ENCODE data around the gene PIGV. TPM values are rescaled to one million over a fixed set of nuclear protein-coding genes. Genes with fewer than 3 reads are reported as not detected.

Gene PIGV
- total RNA-seq, 1 experiment from 2014 or later = 13.2 TPM

- CTCF ChIA-PET = no interaction called here
- ATAC-seq (no peak), DNase-seq (ENCODE audit: low read depth, low spot score) (no peak)
- intact Hi-C loops (cut with micrococcal nuclease) = no loop called here
- POLR2A ChIA-PET = no interaction called here
- Histone ChIP-seq H3K27ac (ENCODE audit: low read depth, low read length) (no peak overlapping the region), H3K4me1 (ENCODE audit: control insufficient read depth in 1 of 2, insufficient read depth in 2 of 2, low read length in 2 of 2) (peaks cover 0 to 14% of the 10 kb centered on the region in 2 experiments; a peak in 1 of 4 replicates), H3K4me2 (ENCODE audit: low read length) (no peak overlapping the region), H3K9me3 (ENCODE audit: control insufficient read depth in 1 of 2, insufficient read depth in 1 of 2, low read depth in 1 of 2, low read length in 2 of 2) (no peaks in the 10 kb centered on the region), H3K9ac (ENCODE audit: low read length) (no peak overlapping the region), H3K4me3 (replicated peaks in 1 of 2; ENCODE audit: low read depth in 1 of 2, low read length in 2 of 2) (no peak overlapping the region), H3K27me3 (ENCODE audit: insufficient read depth, low read length) (no peaks in the 10 kb centered on the region), H3K9me2 (ENCODE audit: insufficient read depth) (0 out of 2 replicates have a peak, but pooled peaks cover 4% of the 10 kb centered on the region), H3K79me2 (ENCODE audit: insufficient read depth, low read length) (no peaks in the 10 kb centered on the region), H4K20me1 (ENCODE audit: insufficient read depth) (no peaks in the 10 kb centered on the region), H2AFZ (ENCODE audit: low read depth, low read length, poor library complexity, severe bottlenecking) (no peak overlapping the region), H3K36me3 (ENCODE audit: control insufficient read depth in 1 of 2, insufficient read depth in 2 of 2, low read length in 2 of 2) (no peaks in the 10 kb centered on the region)
- TF ChIP-seq POLR2AphosphoS5 (IDR thresholded peaks at IDR 0.05; ENCODE audit: low read depth, low read length) (no peak), MAX (IDR thresholded peaks at IDR 0.05) (no peak), ZNF274 (IDR thresholded peaks at IDR 0.05; ENCODE audit: low read depth, low read length) (no peak), ZBTB33 (IDR thresholded peaks at IDR 0.05; ENCODE audit: extremely low read depth, insufficient replicate concordance, low read length) (no peak), CBX3 (IDR thresholded peaks at IDR 0.05; ENCODE audit: low read depth) (no peak), ELF1 (IDR thresholded peaks at IDR 0.05; ENCODE audit: borderline replicate concordance, low read depth) (no peak), TCF7L2 (IDR thresholded peaks at IDR 0.05; ENCODE audit: borderline replicate concordance, extremely low read depth, insufficient read depth, insufficient read length) (no peak), FOSL1 (IDR thresholded peaks at IDR 0.05; ENCODE audit: low read depth) (no peak)
- no TSS peak for BruUV-seq (replicated peaks)
- RAD21 ChIA-PET (ENCODE audit: low non-redundant PET in 1 of 2, low total read pairs in 2 of 2, uncharacterized antibody in 2 of 2, unreplicated experiment in 2 of 2) = no interaction called here
Observed at GRCh38 chr1:26814893-26815292, 27.1 kb downstream of the PIGV start.

Measured in HCT116 (cell line).